GM10248 (cell line): Measurements from ENCODE around the gene HDGFL2.
"Not testable (repeated sequence)": the region's sequence is repeated elsewhere in the genome, so short reads cannot be mapped to it uniquely, and the experiment has no call there.

Experiments used
- CTCF ChIA-PET: fragments of 300-600 bp; sonication (Branson Sonifier 250); formaldehyde crosslinking; extraction: SDS; loops from one replicate; lab custom pipeline; 2021; ENCODE audit warnings: antibody characterized with exemption; lab: Yijun Ruan, JAX
- POLR2A ChIA-PET: fragments of 350-650 bp; sonication (Branson Sonifier 250); formaldehyde crosslinking; extraction: SDS; loops from one replicate; lab custom pipeline; 2020; ENCODE audit warnings: antibody characterized with exemption; lab: Yijun Ruan, JAX
- DNase-seq: peaks from one replicate; pipeline ENCODE4 v3.0.0; 2012; ENCODE audit errors: extremely low spot score
- TF ChIP-seq, protein P1 (sequence below): IDR thresholded peaks from 2 replicates; pipeline ENCODE4 v1.5.1; 2012; ENCODE audit warnings: mild to moderate bottlenecking, low read depth; ENCODE audit errors: extremely low read depth, missing control alignments, control extremely low read depth

Gene HDGFL2

DNA sequence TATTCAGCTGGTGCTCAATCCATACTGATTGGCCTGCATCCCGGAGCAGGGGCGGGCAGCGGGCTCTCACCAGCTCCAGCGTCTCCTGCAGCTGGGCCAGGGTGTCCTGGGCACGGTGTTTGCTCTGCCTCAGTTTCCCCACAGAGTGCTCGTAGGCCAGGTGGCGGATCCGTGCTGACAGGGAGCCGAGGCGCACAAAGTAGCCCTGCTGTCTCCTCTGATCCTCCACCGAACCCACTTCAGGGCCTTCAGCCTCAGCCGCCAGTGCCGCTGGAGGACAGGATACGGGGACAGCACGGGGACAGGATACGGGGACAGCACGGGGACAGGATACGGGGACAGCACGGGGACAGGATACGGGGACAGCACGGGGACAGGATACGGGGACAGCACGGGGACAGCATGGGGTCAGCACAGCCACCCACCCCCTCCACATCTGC, 53.5 kb downstream of the HDGFL2 start:
- TF ChIP-seq, protein P1, sequence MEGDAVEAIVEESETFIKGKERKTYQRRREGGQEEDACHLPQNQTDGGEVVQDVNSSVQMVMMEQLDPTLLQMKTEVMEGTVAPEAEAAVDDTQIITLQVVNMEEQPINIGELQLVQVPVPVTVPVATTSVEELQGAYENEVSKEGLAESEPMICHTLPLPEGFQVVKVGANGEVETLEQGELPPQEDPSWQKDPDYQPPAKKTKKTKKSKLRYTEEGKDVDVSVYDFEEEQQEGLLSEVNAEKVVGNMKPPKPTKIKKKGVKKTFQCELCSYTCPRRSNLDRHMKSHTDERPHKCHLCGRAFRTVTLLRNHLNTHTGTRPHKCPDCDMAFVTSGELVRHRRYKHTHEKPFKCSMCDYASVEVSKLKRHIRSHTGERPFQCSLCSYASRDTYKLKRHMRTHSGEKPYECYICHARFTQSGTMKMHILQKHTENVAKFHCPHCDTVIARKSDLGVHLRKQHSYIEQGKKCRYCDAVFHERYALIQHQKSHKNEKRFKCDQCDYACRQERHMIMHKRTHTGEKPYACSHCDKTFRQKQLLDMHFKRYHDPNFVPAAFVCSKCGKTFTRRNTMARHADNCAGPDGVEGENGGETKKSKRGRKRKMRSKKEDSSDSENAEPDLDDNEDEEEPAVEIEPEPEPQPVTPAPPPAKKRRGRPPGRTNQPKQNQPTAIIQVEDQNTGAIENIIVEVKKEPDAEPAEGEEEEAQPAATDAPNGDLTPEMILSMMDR, result no peak
- ChIA-PET CTCF (interaction anchor here (0.6 to 6.0 kb wide), 32 partner anchors 9 to 279 kb away, joined by 3 to 64 read pairs (median 5); partner anchors contain the start of genes LRG1, PLIN5, UBXN6 and YJU2), POLR2A (no interaction called here)
- no peak for DNase-seq

DNA sequence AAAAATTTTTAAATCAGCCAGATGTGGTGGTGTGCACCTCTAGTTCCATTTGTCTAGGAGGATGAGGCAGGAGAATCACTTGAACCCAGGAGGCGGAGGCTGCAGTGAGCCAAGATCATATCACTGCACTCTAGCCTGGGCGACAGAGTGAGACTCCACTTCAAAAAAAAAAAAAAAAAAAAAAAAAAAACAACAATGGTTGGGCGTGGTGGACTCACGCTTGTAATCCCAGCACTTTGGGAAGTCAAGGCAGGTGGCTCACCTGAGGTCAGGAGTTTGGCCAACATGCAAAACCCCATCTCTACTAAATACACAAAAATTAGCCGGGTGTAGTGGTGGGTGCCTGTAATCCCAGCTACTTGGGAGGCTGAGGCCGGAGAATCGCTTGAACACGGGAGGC, 55.3 kb downstream of the HDGFL2 start:
- POLR2A ChIA-PET, DNase-seq: not testable (repeated sequence)
- CTCF ChIA-PET, result interaction anchor here (1.1 to 6.0 kb wide), 3 partner anchors 8 to 260 kb away, joined by 3 to 64 read pairs (median 9); partner anchors contain the start of gene PLIN5

DNA sequence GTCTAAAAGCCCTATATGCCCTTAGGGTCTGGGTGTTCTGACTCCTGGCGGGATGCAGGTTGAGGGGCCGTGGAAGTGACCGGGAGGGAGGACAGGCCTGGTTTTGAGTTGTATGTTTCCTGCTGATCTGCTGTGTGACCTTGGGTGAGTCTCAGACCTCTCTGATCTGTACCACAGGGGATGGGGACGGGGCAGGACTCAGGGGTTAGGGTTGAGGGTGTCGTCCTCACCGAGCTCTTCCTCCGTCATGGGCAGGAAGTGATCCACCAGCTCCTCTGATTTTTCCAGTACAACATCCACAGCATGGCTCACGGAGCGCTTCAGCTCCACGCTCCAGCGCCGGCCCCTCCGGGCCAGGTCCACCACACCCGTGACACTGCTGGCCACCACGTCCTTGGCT, 56.7 kb downstream of the HDGFL2 start:
- CTCF ChIA-PET, result interaction anchor here (1.7 kb wide), 1 partner anchor 262 kb away, joined by 9 read pairs; no protein-coding TSS in a partner anchor

DNA sequence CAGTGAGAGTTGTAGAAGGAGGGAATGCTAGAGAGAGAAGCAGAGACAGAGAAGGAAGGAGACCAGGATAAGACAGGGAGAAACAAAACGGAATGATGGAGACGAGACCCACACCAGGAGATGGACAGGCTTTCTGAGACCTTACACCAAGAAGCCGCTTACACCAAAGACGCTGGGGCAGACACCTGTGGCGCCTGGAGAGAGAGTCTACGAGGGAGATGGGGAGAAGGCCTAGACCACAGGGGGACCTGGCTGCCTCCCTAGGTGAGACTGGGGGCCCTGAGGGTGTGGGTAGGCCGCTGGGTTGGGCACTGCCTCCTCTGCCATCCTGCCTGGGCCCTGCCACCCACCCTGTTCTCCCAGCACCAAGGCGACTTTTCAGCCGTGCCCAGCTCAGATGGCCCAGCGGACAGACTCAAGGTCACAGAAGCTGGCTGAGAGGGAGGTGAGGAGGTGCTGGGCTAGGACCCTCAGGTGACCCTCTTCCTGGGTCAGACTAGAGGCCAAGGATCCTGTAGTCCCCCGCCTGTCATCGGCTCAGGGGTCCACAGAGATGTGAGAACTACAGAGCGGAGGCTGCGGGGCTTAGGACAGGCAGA, 57.9 kb downstream of the HDGFL2 start:
- CTCF ChIA-PET, result no interaction called here
- POLR2A ChIA-PET, result no interaction called here
- TF ChIP-seq, protein P1, result no peak
- DNase-seq, result no peak

More for the DNA sequence above, 56.7 kb downstream of the HDGFL2 start:
- TF ChIP-seq, protein P1, result no peak
- POLR2A ChIA-PET, result no interaction called here
- DNase-seq, result no peak

DNA sequence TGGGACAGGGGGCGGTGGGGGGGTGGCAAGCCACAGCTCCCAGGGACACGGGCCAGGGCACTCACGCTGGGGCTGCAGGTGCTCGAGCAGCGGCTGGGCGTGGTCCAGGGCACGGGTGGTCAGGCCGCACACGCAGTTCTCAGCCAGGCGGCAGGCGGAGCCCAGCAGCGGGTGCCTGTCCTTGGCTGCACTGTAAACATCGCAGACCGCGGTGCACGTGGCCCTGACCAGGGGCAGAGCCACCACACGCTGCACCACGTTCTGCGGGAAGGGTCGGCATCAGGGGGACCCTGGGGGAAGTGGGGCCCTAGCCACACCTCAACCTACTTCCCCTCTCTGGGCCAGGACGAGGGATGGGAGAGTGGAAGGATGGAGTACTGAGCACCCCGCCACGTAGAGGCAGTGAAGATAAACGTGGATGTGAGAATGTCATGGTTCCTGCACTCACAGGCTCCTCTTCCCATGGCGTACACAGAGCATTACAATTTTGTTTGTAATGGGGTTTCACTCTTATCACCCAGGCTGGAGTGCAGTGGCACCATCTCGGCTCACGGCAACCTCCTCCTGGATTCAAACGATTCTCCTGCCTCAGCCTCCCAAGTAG, 59.6 kb downstream of the HDGFL2 start:
- TF ChIP-seq, protein P1, result no peak
- DNase-seq, result no peak
- POLR2A ChIA-PET, result no interaction called here
- CTCF ChIA-PET, result no interaction called here

DNA sequence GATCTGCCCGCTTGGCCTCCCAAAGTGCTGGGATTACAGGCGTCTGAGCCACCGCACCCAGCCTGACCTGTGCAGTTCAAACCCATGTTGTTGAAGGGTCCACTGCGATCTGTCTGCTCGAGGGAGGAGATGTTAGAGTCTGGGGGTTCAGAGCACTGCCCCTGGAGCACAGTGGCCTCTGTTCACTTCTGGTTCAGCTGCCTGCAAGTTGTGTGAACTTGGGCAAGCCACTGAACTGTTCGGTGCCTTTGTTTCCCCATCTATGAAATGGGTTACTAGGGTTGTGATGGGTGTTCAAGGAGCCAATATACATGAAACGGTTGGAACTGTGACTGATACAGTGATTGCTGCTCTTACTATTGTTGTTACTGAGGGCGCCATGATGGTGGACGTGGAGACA, 61.2 kb downstream of the HDGFL2 start:
- ChIA-PET CTCF (interaction anchor here (1.0 to 4.1 kb wide), 2 partner anchors 9 kb away, joined by 4 to 64 read pairs; no protein-coding TSS in a partner anchor), POLR2A (no interaction called here)
- no peak for DNase-seq
- TF ChIP-seq, protein P1, result no peak
